ENCODE measurements around the gene COG7.

DNA sequence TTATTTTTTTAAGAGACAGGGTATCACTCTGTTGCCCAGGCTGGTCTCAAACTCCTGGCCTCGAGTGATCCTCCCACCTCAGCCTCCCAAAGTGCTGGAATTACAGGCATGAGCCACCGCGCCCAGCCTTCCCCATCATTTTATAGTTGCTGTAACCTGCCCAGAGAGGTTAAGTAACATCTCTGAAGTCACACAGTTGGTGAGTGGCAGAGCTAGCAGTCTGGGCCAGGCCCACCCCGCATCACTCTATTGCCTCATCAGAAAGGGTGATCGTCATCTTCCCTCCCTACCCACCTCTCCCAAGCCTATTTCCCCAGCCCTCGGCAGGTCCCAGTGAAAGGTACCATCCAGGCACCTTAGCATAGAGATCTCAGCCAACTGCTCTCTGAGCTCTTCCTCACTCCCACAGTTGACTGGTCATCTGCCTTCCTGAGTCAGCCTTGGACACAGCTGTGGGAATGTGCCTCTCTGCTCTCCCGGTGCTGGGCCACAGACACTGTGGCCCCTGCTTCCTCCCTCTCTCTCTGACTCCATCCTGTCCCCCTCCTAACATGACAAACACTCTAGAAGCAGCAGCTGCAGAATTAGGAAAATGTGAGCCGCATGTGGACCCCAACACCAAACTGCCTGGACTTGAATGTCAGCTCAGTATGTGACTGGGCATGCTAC lies 93.8 kb downstream of the COG7 start:
- TF ChIP-seq, protein P1, sequence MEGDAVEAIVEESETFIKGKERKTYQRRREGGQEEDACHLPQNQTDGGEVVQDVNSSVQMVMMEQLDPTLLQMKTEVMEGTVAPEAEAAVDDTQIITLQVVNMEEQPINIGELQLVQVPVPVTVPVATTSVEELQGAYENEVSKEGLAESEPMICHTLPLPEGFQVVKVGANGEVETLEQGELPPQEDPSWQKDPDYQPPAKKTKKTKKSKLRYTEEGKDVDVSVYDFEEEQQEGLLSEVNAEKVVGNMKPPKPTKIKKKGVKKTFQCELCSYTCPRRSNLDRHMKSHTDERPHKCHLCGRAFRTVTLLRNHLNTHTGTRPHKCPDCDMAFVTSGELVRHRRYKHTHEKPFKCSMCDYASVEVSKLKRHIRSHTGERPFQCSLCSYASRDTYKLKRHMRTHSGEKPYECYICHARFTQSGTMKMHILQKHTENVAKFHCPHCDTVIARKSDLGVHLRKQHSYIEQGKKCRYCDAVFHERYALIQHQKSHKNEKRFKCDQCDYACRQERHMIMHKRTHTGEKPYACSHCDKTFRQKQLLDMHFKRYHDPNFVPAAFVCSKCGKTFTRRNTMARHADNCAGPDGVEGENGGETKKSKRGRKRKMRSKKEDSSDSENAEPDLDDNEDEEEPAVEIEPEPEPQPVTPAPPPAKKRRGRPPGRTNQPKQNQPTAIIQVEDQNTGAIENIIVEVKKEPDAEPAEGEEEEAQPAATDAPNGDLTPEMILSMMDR (IDR thresholded peaks at IDR 0.05), result no peak
- no peak for TF ChIP-seq POLR2A (IDR thresholded peaks at IDR 0.05)

All from testis (tissue), 2 donors.